Measurements from ENCODE around the gene ZSWIM6.

Gene ZSWIM6

GRCh38 chr5:61486476-61486875, 154.4 kb downstream of the ZSWIM6 start:
- no peak for TF ChIP-seq Cebpa-rat (IDR thresholded peaks at IDR 0.05)
- H3K9ac ChIP-seq: no peak overlapping the region
- H3K4me2 ChIP-seq: no peak overlapping the region
- no peaks in the 10 kb centered on the region for H3K4me1 ChIP-seq
- H3K36me3 ChIP-seq: peaks cover 38% of the 10 kb centered on the region
- H3K27ac ChIP-seq: no peak overlapping the region
- peaks cover 23% of the 10 kb centered on the region; the same call in 1 of the 2 replicates for H3K9me3 ChIP-seq
- peaks cover 32% of the 10 kb centered on the region; the same call in 1 of the 2 replicates for H4K20me1 ChIP-seq
- no peak overlapping the region for H3K4me3 ChIP-seq
- no peaks in the 10 kb centered on the region for H3K27me3 ChIP-seq

GRCh38 chr5:61489574-61489973, 157.5 kb downstream of the ZSWIM6 start:
- Histone ChIP-seq H3K4me3 (no peak overlapping the region), H3K9ac (no peak overlapping the region), H3K4me1 (no peaks in the 10 kb centered on the region), H3K27ac (no peak overlapping the region), H4K20me1 (peaks cover 28% of the 10 kb centered on the region; the same call in 1 of the 2 replicates), H3K36me3 (peaks cover 45% of the 10 kb centered on the region), H3K9me3 (peaks cover 19% of the 10 kb centered on the region; the same call in 1 of the 2 replicates), H3K27me3 (no peaks in the 10 kb centered on the region), H3K4me2 (no peak overlapping the region)
- TF ChIP-seq Cebpa-rat (IDR thresholded peaks at IDR 0.05): no peak

DNA sequence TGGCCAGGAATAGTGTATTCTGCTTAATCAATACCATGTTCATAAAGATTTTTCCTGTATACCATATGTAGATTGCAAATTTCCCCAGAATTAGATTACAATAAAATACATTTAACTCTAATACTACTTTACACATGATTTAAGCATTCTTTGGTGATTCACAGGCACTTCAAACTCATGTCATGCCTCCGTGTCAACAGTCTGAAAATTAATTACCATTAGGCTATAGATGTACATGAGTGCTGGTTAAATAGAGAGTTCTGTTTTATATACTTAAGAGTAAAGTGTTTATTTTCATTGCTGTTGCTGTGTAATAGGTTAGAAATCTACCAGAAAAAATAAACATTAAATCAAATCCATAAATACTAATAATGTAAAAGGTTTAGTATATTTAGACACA, 159.8 kb downstream of the ZSWIM6 start:
- peaks cover 16% of the 10 kb centered on the region; the same call in 1 of the 2 replicates for H4K20me1 ChIP-seq
- no peaks in the 10 kb centered on the region for H3K4me1 ChIP-seq
- no peak for TF ChIP-seq Cebpa-rat (IDR thresholded peaks at IDR 0.05)
- no peak overlapping the region for H3K4me3 ChIP-seq
- no peak overlapping the region for H3K9ac ChIP-seq
- no peak overlapping the region for H3K27ac ChIP-seq
- H3K27me3 ChIP-seq: no peaks in the 10 kb centered on the region
- no peak overlapping the region for H3K4me2 ChIP-seq
- peaks cover 50% of the 10 kb centered on the region for H3K36me3 ChIP-seq
- H3K9me3 ChIP-seq: peaks cover 15% of the 10 kb centered on the region; the same call in 1 of the 2 replicates

- no peak overlapping the region for H3K4me2 ChIP-seq
- H3K27ac ChIP-seq: no peak overlapping the region
- H3K9me3 ChIP-seq: no peaks in the 10 kb centered on the region
- H3K36me3 ChIP-seq: peaks cover 55% of the 10 kb centered on the region
- no peak for TF ChIP-seq Cebpa-rat (IDR thresholded peaks at IDR 0.05)
- H3K9ac ChIP-seq: no peak overlapping the region
- no peaks in the 10 kb centered on the region for H3K27me3 ChIP-seq
- H3K4me1 ChIP-seq: no peaks in the 10 kb centered on the region
- H3K4me3 ChIP-seq: no peak overlapping the region
- peaks cover 2% of the 10 kb centered on the region; the same call in 1 of the 2 replicates for H4K20me1 ChIP-seq
Observed at GRCh38 chr5:61493973-61494372, 161.9 kb downstream of the ZSWIM6 start.

DNA sequence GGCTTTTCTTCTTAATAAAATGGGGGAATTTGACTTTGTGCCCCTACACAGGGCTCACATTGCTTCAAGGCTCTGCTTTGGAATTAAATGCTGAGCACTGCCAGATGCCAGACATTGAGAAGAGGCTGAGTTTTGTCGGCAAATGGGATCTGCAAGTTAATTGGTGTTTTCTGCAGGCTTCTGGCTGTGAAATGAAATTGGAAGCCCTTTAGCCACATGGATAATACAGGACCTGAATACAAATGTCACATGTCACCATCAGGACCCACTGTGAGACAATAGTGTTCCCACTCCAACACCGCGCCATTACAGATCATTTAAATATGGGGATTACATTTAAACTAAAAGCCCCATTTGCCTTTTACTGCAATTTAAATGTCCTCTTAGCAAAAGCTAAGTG, 164.4 kb downstream of the ZSWIM6 start:
- no peak for TF ChIP-seq Cebpa-rat (IDR thresholded peaks at IDR 0.05)
- H3K36me3 ChIP-seq: peaks cover 74% of the 10 kb centered on the region

DNA sequence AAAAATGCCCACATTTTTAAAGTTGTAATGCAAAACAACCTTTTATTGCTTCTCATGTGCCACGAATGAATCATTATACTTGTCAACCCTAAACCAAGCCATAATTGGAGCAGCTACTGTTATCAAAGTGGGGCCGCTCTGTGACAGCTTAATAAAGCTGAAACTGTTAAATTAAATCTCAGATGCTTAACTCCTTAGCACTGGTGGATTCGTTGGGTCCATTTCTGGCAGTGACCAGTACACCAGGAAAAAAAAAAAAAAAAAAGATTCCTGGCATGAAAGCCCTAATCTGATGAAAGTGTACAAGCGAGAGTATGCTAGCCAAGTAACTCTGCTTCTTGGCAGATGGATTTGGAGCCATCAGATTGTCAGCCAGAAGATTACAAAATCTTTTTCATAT, 164.8 kb downstream of the ZSWIM6 start:
- Histone ChIP-seq H3K9me3 (no peaks in the 10 kb centered on the region), H3K36me3 (peaks cover 79% of the 10 kb centered on the region), H3K4me3 (no peak overlapping the region), H3K4me2 (no peak overlapping the region), H4K20me1 (no peaks in the 10 kb centered on the region; the same call in 1 of the 2 replicates), H3K4me1 (no peaks in the 10 kb centered on the region), H3K9ac (no peak overlapping the region), H3K27me3 (no peaks in the 10 kb centered on the region), H3K27ac (no peak overlapping the region)
- TF ChIP-seq Cebpa-rat (IDR thresholded peaks at IDR 0.05): no peak

More for the DNA sequence above, 164.4 kb downstream of the ZSWIM6 start:
- Histone ChIP-seq H3K9ac (no peak overlapping the region), H3K4me2 (no peak overlapping the region), H3K4me3 (no peak overlapping the region), H3K9me3 (no peaks in the 10 kb centered on the region), H3K27ac (no peak overlapping the region), H3K27me3 (no peaks in the 10 kb centered on the region), H3K4me1 (no peaks in the 10 kb centered on the region), H4K20me1 (no peaks in the 10 kb centered on the region; the same call in 1 of the 2 replicates)

DNA sequence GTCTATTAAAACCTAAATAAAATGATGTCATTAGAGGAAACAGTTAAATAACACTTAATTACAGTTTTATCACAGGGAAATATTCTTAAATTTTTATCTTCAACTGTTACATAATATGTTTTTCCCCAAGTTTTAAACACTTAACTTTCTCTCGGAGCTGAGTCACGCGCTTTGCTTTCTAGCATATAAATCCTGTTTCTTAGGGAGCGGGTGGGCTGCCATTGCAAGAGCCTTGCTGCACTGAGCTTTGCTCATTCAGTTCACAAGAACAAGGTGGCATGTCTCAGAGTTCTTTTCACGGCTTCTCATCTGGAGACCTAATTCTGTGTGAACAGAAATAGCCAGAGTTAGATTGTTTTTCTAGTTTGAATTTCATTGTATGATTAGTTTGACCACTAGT, 166.1 kb downstream of the ZSWIM6 start:
- no peak overlapping the region for H3K4me2 ChIP-seq
- no peaks in the 10 kb centered on the region for H3K27me3 ChIP-seq
- H3K27ac ChIP-seq: no peak overlapping the region
- H3K4me3 ChIP-seq: no peak overlapping the region
- peaks cover 82% of the 10 kb centered on the region for H3K36me3 ChIP-seq
- 0 out of 2 replicates have a peak, but pooled peaks cover 6% of the 10 kb centered on the region for H4K20me1 ChIP-seq
- no peaks in the 10 kb centered on the region for H3K9me3 ChIP-seq
- no peaks in the 10 kb centered on the region for H3K4me1 ChIP-seq
- H3K9ac ChIP-seq: no peak overlapping the region
- TF ChIP-seq Cebpa-rat (IDR thresholded peaks at IDR 0.05): no peak

DNA sequence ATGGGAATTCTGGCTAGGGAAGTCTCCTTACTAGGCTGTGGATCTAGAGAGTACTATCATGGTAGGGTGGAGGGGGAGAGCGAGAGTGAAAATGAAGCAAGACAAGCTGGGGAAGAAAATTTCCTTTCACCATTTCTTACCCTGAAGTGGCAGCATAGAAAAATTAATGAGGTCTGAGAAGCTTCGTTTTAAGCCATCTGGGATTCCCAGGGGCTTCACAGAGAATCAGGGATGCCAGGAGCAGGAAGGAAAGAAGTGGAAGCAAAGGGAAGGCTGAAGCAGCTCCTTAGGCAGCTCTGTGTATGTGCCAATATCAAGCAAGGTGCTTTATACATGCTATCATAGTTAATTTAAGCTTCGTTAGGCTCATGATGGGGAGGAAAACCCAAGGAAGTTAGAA, 169.9 kb downstream of the ZSWIM6 start:
- TF ChIP-seq Cebpa-rat (IDR thresholded peaks at IDR 0.05): no peak
- Histone ChIP-seq H3K36me3 (peaks cover 61% of the 10 kb centered on the region), H3K9ac (no peak overlapping the region), H4K20me1 (0 out of 2 replicates have a peak, but pooled peaks cover 6% of the 10 kb centered on the region), H3K27ac (no peak overlapping the region), H3K4me3 (no peak overlapping the region), H3K9me3 (no peaks in the 10 kb centered on the region), H3K27me3 (no peaks in the 10 kb centered on the region), H3K4me2 (no peak overlapping the region), H3K4me1 (no peaks in the 10 kb centered on the region)

GRCh38 chr5:61504143-61504770, 172.2 kb downstream of the ZSWIM6 start:
- Histone ChIP-seq H3K4me2 (no peak overlapping the region), H3K4me3 (no peak overlapping the region), H3K27me3 (no peaks in the 10 kb centered on the region), H3K9ac (no peak overlapping the region), H3K36me3 (peaks cover 53% of the 10 kb centered on the region), H4K20me1 (0 out of 2 replicates have a peak, but pooled peaks cover 6% of the 10 kb centered on the region), H3K4me1 (no peaks in the 10 kb centered on the region), H3K9me3 (no peaks in the 10 kb centered on the region), H3K27ac (no peak overlapping the region)
- no peak for TF ChIP-seq Cebpa-rat (IDR thresholded peaks at IDR 0.05)

- Histone ChIP-seq H3K27me3 (no peaks in the 10 kb centered on the region), H3K4me1 (no peaks in the 10 kb centered on the region), H3K27ac (no peak overlapping the region), H3K36me3 (peaks cover 53% of the 10 kb centered on the region), H3K4me3 (no peak overlapping the region), H3K9me3 (no peaks in the 10 kb centered on the region), H3K4me2 (no peak overlapping the region), H3K9ac (no peak overlapping the region), H4K20me1 (0 out of 2 replicates have a peak, but pooled peaks cover 6% of the 10 kb centered on the region)
- no peak for TF ChIP-seq Cebpa-rat (IDR thresholded peaks at IDR 0.05)
Observed at GRCh38 chr5:61505281-61505680, 173.2 kb downstream of the ZSWIM6 start.
